HepG2 (cell line): Measurements from ENCODE around the gene MSANTD1. TPM values are rescaled to one million over a fixed set of nuclear protein-coding genes. Genes with fewer than 3 reads are reported as not detected.

Experiments used
- ARNT2 ChIP-seq: sonication (generic); formaldehyde crosslinking; IDR thresholded peaks from 2 replicates; pipeline ENCODE4 v1.8.0; 2022; ENCODE audit warnings: mild to moderate bottlenecking, low read depth, missing genetic modification reagents, moderate library complexity
- BRD4 ChIP-seq: sonication (generic); formaldehyde crosslinking; IDR thresholded peaks from 2 replicates; pipeline ENCODE4 v1.4.0; 2020; ENCODE audit warnings: missing genetic modification reagents
- IKZF1 ChIP-seq: fragments of 450-650 bp; IDR thresholded peaks from 2 replicates; pipeline ENCODE4 v1.7.1; 2016
- KLF11 ChIP-seq: IDR thresholded peaks from 2 replicates; pipeline ENCODE4 v1.6.1; 2016; ENCODE audit warnings: missing compliant biosample characterization
- PAXIP1 ChIP-seq: sonication (generic); formaldehyde crosslinking; conservative IDR thresholded peaks from 2 replicates; pipeline ENCODE4 v1.4.0; 2020; ENCODE audit warnings: mild to moderate bottlenecking, missing genetic modification reagents, moderate library complexity
- RFXAP ChIP-seq: sonication (generic); formaldehyde crosslinking; IDR thresholded peaks from 2 replicates; pipeline ENCODE4 v1.4.0; 2020; ENCODE audit warnings: missing genetic modification reagents, borderline replicate concordance
- THYN1 ChIP-seq: sonication (generic); formaldehyde crosslinking; IDR thresholded peaks from 2 replicates; pipeline ENCODE4 v1.8.1; 2023; ENCODE audit warnings: low read depth, mild to moderate bottlenecking, moderate library complexity, missing genetic modification reagents, borderline replicate concordance
- TMF1 ChIP-seq: sonication (generic); formaldehyde crosslinking; IDR thresholded peaks from 2 replicates; pipeline ENCODE4 v1.8.1; 2022; ENCODE audit warnings: low read depth, missing genetic modification reagents
- YEATS2 ChIP-seq: sonication (generic); formaldehyde crosslinking; IDR thresholded peaks from 2 replicates; pipeline ENCODE4 v1.4.0; 2020; ENCODE audit warnings: missing genetic modification reagents, borderline replicate concordance
- ZC3H4 ChIP-seq: sonication (generic); formaldehyde crosslinking; IDR thresholded peaks from 2 replicates; pipeline ENCODE4 v1.4.0; 2020; ENCODE audit warnings: missing genetic modification reagents, borderline replicate concordance
- ZNF281 ChIP-seq: sonication (generic); formaldehyde crosslinking; IDR thresholded peaks from 2 replicates; pipeline ENCODE4 v1.4.0; 2020; ENCODE audit warnings: missing genetic modification reagents, borderline replicate concordance
- ZNF407 ChIP-seq: sonication (generic); formaldehyde crosslinking; IDR thresholded peaks from one replicate; pipeline ENCODE4 v1.5.1; 2020; ENCODE audit warnings: mild to moderate bottlenecking, missing genetic modification reagents; ENCODE audit errors: not compliant biosample characterization
- ZNF772 ChIP-seq: sonication (generic); formaldehyde crosslinking; IDR thresholded peaks from 2 replicates; pipeline ENCODE4 v1.5.0; 2020; ENCODE audit warnings: mild to moderate bottlenecking, missing genetic modification reagents
- polyA plus RNA-seq, 8 experiments: library from polyadenylated mRNA; depleted of rRNA in 3 of 8; stranded (reverse) in 7 of 8; unstranded in 1 of 8; fragments of >200 nt; fragmentation: Illumina TruSeq in 4 of 8; extraction: Trizol in 4 of 8; gene quantifications; 2 replicates each; pipeline versions ENCODE4 v1.2.1 to v1.2.3, GENCODE V29; 2011 to 2016; ENCODE audit warnings: low read depth in 4 of 8, missing spikeins in 1 of 8, mixed read lengths in 1 of 8; ENCODE audit not compliant: insufficient read depth in 1 of 8
- total RNA-seq, 5 experiments: library from RNA; depleted of rRNA; stranded (reverse); fragments of >200 nt; fragmentation: Illumina TruSeq; extraction: Trizol; gene quantifications; 2 replicates each; pipeline ENCODE4 v1.2.3, GENCODE V29; 2016; ENCODE audit warnings: low read depth in 1 of 5

Gene MSANTD1
- total and polyA plus RNA-seq, 2 of the 13 experiments (the other 11 are each of a cell fraction or from before 2014, with no cell fraction given), result 0.22 to 0.40 TPM

GRCh38 chr4:3284734-3285557 is 36.0 kb downstream of the MSANTD1 start (continued):
- TF ChIP-seq ZNF407 (CRISPR knock-in tag), result peak; percentile 49
- 0 out of 2 replicates have a peak, but pooled peaks have one; percentile 35 for TF ChIP-seq ZNF772 (CRISPR knock-in tag)
- 0 out of 2 replicates have a peak, but pooled peaks have one; percentile 47 for TF ChIP-seq TMF1
- peak; percentile 41; the same call in 1 of the 2 replicates for TF ChIP-seq ARNT2 (CRISPR knock-in tag)
- no peak for TF ChIP-seq IKZF1
- TF ChIP-seq THYN1 (CRISPR knock-in tag), result no peak
- TF ChIP-seq ZNF281 (CRISPR knock-in tag), result 0 out of 2 replicates have a peak, but pooled peaks have one; percentile 8
- peak; percentile 46; the same call in 1 of the 2 replicates for TF ChIP-seq BRD4
- no peak for TF ChIP-seq RFXAP (CRISPR knock-in tag)
- TF ChIP-seq ZC3H4, result no peak
- no peak for TF ChIP-seq KLF11
- no peak for TF ChIP-seq PAXIP1 (CRISPR knock-in tag)
- TF ChIP-seq YEATS2 (CRISPR knock-in tag), result no peak
